HT-29 (cell line): ENCODE results near the gene TRIP4. TPM values are rescaled to one million over a fixed set of nuclear protein-coding genes. Genes with fewer than 3 reads are reported as not detected.

Source experiments
- DNase-seq: peaks from one replicate; pipeline ENCODE4 v3.0.0-alpha.2; 2015; ENCODE audit warnings: low spot score
- total RNA-seq: library from RNA; depleted of rRNA; stranded (reverse); fragments of >200 nt; shearing (Covaris generic); gene quantifications from 2 replicates; pipeline ENCODE4 v1.2.3, GENCODE V29; 2014

The TRIP4 gene
- total RNA-seq, 1 experiment from 2014 or later: 5.4 TPM

DNA sequence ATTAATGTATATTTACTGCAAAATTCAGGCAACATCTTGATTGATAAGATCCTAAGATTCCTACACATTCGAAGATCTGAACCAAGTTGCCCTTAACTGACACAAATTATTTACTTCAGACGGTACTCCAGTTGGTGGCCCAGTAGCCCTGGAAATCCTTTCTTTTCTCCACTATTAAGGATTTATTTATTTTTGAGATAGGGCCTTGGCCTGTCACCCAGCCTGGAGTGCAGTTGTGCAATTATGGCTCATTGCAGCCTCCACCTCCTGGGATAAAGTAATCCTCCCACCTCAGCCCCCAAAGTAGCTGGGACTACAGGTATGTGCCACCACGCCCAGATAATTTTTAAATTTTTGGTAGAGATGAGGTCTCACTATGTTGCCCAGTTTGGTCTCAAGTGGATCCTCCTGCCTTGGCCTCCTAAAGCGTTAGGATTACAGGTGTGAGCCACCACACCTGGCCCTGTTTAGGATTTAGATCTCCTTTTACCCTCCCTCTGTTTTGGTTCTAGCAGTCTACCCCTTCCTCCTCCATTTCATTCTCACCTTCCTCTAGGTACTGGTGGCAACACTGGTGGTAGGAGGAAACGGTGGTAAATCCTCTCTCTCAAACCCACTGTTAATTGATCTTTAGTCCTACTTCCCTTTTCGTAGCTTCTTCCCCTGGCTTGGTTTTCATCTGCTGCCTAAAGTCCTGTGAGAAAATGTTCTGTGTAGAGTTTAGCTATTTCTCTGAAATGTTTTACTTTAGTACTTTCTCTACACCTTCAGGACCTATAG lies 60.1 kb downstream of the TRIP4 start:
- DNase-seq: no peak

DNA sequence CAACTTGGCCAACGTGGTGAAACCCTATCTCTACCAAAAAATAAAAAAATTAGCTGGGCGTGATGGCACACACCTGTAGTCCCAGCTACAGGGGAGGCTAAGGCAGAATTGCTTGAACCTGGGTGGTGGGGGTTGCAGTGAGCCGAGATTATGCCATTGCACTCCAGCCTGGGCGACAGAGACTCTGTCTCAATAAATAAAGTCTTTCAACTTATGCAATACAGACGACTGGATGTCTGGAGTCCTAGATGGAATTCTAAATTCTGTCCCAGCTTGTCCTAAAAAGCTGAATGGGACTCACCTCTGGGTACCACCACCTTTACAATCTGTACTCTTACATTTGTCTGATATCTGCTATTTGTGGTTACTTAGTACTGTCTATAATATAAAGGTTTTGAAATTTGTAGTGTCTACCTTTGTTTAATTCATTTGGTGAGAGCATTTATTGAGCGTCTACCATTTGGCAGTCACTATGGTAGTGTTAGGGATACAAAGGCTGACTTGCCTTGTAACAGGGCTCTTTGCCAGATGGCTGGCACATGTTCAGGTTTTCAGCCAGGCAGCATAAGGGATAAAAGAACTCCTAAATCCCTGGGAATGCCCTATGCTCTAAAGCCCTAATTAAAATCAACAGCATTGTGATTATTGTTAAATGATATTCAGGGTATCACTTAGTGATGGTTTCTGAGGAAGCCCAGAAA lies 65.5 kb downstream of the TRIP4 start:
- no peak for DNase-seq

DNA sequence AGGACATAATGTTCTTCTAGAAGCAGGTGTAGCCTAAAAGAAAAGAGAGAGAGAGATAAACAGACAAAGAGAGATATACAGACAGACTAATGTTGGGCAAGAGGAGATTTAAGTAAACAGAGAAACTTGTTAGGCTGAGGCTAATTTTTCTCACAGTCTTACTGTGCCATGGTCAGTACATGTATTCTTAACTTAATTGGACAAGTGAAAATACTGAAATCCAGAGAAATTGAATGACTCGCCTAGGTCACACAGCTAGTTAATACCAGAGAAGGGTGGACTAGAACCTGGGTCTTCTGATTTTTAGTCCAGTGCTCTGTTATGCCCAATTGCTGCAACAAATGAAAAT lies 66.0 kb downstream of the TRIP4 start:
- no peak for DNase-seq

DNA sequence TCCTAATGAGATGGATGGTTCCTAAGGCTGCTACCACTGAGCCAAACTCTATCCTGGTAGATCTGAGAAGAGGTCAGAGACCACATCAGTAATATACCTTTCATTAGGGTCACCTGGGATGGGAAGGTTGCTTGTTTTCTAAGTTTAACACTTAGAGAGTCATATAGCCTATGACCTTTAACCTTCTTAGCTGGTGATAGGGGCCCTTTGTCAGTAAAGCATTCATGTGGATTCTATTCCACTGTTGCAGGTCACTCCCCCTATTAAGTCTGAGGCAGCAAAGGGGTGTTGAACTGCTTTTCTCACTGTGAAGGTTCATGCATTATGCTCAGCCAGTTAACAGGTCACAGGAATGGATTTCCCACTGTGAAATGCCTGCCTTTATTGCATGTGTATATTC lies 66.6 kb downstream of the TRIP4 start:
- no peak for DNase-seq

DNA sequence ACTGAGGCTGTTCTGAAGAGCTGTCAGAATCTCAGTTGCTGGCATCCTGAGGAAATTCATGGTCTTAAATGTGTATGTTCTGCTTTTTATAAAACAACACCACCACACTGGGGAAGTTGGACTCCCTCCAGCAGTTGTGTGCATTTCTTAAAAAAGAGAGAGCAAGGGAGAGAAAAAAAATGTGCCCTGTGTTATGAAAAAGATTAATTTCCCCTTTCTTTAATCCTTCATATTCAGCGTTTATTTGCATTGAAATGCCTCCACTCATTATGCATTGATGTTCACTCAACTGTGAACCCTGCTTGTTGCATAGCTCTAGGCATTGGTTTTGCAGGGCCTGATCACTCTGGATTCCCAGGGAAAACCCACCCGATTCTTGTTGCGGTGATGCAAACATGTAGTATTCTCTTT lies 68.3 kb downstream of the TRIP4 start:
- DNase-seq: no peak

DNA sequence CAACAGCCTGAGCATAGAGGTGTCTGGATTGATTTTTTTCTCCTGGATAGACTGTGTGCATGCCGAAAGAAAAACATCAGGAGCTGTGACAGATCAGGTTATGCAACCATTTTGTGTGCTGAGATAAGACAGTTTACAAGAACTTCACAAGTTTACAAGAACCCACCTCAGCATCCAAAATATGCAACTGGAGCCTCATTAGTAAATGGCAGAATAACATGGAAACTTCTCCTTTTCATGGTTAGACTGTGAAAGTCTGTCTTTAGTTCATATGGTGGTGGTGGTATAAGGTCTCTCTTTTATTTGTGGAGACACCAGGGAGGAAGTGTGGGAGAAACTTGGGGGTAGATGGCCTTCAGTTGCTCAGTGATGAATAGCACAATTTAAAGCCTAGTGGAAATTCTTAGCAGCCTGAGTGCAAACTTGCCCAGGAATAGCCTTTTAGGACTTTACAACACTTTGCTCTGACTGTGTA lies 69.0 kb downstream of the TRIP4 start:
- no peak for DNase-seq

DNA sequence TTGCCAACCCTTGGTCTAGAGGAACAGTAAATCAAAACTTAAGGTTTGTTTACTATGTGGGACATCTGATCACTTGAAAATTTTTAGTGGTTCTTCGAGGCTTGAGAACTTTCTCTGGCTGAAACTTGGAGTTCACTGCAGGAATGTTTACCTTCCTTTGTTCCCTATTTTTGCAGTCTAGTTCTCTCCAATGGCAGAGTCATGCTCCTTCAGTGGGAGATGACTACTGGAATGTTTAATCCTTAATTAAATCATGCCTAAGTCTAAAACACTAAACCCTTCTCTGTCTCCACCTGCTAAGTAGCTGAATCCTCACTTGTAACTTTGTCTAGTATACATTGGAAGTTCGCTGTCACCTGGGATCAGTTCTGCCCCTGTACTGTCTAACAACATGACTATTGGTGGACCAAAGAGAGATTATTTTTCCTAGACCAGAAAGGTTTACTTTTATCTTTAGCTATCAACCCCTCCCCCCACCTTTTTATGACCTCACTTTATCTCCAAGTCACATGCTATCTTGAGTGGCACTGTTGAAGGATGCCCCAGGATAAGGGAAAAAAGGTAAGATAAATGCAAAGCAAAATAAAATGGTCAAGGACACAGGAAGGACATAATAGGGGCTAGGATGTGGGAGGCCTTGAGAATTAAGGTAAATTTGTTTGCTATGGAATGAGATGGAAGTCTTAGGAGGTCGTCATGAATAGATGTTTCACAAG lies 71.6 kb downstream of the TRIP4 start:
- DNase-seq: no peak

DNA sequence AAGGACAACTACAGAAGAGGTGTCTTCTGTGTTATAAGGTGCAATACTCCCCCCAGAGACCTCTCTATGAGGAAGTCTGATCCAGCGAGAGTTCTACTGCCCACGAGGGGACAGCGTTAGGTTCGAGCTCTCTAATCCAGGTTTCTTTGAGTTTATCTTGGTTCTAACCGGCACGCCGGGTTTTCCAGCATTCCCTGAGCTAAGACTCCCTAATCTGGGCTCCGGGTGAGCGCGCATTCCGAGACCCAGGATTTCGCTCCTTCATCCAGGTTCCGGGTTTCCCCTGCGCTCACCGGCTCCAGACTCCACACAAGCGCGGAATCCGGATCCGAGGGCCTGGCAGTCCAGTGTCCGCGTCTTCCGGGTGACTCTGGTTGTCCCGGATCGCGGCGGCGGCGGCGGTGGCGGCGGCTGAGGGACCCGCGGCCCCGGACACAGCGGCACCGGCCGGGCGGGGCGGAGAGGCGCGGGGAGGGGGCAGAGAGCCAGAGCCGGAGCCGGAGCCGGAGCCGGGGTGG lies 72.6 kb downstream of the TRIP4 start, which contains the start of gene ZNF609:
TSS of gene ZNF609 (plus strand) at position 373 of the 518 bp plus-strand sequence. CDS start 38,842 bp downstream, outside the sequence.
- peak; percentile 99 for DNase-seq

DNA sequence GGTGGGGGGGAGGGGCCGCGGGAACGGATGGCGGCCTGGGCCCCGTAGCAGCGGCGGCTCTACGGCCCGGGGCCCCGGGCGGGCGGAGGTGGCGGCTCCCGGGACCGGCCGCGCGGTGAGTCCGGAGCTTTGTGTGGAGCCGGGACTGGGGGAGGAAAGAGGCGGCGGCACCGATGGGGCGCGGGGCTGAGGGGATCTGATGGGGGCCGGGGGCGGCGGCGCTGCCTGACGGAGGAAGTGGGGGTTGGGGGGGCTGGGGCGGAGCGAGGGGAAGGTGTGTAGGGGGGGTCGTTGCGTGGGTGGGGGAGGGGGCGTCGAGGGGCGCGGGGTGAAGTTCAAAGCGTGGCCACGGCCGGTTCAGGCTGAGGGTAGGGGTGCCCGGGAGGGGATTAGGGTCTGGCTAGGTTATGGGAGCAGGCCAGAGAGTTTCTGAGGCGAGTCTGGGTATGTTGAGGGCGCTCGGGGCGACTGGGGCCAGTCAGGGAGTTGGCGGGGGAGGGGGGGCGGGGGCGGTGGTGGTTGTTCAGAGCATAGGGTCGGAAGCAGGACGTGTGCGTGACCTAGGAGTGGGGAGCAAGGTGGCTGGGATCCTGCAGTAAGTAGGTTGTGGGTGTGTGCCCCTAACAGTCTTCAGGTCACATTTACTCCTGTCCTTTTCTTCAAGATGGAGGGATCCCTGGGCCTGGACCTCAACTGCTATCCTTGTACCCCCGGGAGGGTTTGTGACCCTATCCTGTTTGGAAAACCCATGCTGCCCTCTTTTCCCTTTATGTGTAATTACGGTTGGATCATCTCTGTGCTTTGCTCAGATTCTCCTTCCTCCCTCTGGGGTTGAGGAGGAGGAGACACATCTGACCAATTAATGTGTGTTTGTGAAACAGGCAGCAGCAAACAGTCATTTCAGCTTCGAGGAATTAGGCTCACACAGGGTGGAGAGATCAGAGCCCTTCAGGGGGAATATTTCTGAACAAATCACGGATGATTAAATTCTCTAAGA lies 73.4 kb downstream of the TRIP4 start:
- peak; percentile 80 for DNase-seq

DNA sequence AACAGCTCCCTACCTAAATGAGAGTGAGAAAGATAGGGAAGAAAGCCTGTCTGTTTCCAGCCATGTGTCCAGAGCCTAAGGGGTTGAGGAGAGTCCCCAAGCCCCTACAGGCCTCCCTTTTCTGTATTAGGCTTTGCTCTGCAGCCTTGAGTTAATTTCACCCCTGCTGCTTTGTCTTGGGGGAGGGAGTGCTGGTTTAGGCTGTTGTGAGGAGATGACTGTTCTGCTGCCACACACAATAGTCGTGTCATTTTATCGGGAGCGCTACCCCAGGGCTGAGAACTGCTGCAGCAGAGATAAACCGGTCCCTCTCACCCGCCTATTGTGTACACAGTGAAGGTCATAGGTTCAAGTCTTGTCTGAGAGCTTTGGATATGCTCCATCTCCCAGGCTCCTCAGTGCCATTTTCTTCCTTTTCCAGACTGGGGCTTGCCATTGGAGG lies 74.1 kb downstream of the TRIP4 start:
- DNase-seq: no peak

DNA sequence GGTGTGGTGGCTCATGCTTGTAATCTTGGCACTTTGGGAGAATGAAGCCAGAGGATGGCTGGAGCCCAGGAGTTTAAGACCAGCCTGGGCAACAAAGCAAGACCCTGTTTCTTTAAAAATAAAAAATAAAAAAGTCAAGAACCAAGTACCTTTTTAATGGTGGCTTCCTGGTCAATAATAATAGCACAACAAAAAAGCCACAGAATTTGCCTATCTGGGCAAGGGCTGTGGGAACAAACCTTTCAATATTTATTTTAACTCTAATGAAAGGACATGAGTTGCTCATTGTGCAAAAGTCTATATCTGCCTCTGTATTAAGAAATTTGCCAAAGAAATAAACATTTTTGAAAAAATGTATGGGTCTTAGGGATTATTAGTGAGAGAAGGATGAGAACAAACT lies 74.9 kb downstream of the TRIP4 start:
- DNase-seq: no peak

DNA sequence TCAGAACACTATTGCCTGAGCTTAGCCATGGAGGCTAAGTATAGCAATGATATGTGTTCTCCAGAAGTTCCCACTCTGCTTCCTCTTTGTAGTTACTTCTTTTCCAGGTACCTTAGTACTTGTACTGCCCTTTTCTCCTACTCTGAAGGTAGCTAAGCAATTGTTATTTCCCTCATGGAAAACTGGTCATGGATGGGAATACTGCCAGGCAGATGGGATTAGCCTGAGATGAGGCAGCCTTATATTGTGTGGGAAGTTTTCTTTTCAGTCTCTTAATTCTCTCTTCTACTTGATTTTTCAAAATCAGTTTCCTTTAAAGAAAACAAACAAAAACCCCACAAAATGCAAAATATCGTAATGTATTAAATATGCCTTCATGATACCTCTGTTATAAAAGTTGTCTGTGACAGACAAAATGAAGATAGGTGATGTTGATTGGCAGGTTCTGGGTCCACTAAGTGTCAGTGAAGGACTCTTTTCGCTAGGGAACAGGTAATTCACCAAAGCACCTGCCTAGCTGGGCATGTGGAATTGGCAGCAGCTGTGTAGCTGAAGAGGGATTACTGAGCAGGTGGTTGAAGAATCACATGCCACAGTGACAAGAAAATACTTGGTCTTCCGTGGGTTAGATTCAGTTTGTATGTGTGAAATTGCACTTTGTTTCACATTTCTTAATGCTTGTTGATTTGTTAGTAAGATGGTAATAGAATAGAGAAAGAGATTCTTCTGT lies 76.8 kb downstream of the TRIP4 start:
- DNase-seq: no peak

DNA sequence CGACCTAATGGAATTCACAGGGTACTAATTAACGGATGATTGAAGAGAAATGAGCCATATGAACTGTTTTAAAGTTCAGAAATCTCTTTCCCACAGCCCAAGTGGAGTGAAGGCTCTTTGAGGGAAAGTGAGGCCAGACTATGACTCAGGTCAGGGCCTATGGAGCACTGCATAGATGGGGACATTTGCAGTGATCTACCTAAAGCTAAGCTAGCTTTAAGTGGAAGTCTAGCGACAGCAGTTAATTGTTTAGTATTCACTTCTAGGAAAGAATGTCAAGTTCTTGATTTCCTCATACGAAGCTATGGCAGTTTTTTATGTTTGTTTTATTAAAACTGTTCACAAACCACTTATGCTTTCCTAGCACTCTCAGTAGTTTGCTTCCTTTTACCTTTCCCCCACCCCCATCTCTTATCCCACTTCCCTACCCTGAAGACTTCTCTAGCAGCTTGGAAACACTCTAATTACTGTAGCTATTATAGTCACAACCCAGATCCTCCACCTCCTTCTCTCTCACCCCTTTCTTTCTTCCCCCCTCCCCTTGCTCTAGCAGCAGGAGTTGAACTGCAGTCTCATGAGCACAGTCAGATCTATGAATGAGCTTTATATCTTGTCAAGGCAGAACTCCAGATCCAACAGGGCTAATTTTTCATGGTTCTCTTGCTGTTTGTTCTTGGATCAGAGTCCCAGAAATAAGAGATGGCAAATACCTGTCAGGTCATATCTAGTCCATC lies 78.9 kb downstream of the TRIP4 start:
- no peak for DNase-seq

DNA sequence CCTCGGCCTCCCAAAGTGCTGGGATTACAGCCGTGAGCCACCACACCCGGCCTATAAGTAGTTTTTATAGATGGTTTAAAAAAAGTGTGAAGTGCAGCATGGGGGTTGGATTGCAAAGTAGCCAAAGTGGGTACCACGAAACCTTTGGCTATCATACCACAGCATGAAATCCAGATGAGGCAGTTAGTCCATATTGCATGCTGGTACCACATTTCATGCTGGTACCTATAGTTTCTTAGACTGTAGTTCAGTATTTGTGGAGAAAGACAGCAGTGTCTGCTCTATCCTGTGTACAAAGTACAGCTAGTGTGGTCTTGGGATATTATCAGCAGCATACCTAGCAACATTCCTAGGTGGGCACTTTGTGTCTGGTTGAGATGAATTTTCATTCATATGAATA lies 84.5 kb downstream of the TRIP4 start:
- no peak for DNase-seq

DNA sequence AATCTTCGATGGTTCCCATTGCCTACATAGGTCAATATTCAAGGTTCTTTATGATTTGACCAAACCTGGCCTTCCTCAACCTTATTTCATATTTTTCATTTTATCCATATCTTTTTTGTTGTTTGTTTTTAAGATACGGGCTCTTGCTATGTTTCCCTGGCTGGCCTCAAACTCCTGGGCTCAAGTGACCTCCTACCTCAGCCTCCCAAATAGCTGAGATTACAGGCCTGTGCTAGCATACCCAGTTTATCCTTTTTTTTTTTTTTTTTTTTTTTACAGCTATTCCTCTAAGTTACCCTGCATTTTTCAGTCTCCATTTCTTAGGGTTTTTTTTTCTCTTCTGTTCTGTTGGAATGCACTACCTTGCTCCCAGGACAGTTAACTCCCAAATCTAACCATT lies 87.2 kb downstream of the TRIP4 start:
- no peak for DNase-seq

DNA sequence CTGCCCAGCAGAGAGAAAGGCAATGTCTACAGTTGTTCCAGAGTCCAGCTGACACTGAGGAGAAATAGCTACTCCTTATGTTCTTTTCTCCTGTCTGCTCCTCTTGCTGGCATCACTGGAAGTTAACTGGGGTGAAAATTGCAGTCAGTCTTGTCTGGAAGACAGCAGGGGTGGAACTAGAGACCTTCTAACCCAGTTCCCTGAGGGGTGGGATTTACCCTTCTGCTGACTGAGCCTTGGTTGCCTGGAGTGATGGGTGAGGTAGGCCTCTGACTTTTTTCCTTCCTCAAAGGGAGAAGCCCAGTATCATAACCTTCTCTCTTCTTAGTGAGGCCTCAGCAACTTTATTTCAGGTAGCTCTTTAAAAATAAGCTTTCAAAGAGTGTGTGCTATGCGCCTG lies 88.9 kb downstream of the TRIP4 start:
- no peak for DNase-seq

DNA sequence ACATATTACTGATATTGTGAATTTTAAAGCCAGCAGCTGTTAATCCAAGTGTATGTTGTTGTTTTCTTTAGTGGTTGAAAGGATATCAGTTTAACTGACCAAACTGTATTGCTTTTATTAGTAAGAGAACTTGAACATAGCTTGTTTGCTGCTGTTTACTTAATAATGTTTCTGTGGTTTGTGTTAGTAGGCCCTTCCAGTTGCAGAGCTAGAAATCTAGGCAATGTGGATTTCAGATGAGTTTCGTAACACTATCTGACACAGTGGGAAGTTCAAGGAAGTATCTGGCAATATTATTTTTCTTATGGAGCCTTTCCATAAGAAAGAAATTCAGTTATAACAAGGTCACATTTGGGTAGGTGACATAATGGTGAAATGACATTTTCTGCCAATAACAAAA lies 91.2 kb downstream of the TRIP4 start:
- DNase-seq: no peak

DNA sequence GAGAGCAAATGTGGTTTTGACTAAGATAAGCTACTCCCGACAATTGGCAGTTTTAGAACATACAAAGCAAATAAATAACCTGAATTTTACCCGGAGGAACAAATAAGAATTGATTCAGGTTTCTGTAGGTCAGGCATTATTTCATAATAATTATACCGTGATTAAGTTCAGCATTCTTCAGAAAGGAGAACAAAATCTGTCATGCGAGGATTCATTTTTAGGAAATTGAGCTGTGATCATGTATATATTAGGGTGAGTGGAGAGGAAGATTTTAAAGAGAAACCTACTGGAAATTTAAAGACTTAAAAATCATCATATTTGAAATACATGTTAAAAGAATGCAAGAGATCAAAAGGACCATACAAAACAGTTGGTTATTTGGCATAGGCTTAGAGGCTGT lies 93.3 kb downstream of the TRIP4 start:
- no peak for DNase-seq

DNA sequence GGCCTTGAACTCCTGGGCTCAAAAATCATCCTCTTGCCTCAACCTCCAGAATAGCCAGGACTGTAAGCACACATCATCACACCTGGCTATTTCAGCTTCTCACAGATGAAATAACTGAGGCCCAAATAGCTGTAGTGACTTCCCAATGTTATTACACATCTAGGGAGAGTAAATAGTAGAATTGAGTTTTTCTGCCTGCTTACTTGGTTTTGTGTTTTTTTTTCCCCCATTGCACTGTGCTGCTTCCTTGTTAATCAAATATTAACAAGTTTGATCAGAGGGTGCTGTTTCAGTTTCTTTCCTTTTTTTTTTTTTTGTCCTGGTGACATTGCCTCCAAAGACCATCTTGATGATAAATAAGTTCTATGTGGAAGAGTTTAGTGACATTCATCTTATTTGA lies 96.1 kb downstream of the TRIP4 start:
- DNase-seq: no peak

DNA sequence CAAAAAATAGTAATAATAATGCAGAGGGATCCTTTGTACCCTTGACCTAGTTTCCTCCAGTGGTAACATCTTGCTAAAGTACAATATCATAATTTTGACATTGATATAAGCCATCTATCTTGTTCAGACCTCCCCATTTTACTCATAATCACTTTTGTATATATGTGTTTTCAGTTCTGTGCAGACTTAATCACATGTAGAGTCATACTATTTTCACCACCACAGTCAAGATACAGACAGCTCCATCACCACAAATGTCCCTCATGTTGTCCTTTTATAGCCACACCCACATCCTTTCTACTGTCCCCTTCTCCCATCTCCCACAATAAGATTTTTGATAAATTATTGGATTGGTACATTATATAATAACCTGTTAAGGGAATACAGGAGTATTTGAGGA lies 98.2 kb downstream of the TRIP4 start:
- DNase-seq: no peak
